Neuron (in vitro differentiated cells): Measurements from ENCODE around the gene SDC1.

ENCODE experiments used
- H2AFZ ChIP-seq: one replicate; pipeline ENCODE4 v1.6.1; 2013; ENCODE audit warnings: low read depth, mild to moderate bottlenecking, inconsistent platforms, low read length, moderate library complexity
- H3K27me3 ChIP-seq: one replicate; pipeline ENCODE4 v1.6.1; 2013; ENCODE audit warnings: low read length; ENCODE audit not compliant: insufficient read depth
- H3K36me3 ChIP-seq: one replicate; pipeline ENCODE4 v1.6.1; 2013; ENCODE audit warnings: low read length; ENCODE audit not compliant: insufficient read depth
- H3K4me1 ChIP-seq: one replicate; pipeline ENCODE4 v1.6.1; 2013; ENCODE audit warnings: low read length; ENCODE audit not compliant: insufficient read depth
- H3K4me3 ChIP-seq: 2 replicates; pipeline ENCODE4 v1.5.1; 2013; ENCODE audit warnings: mild to moderate bottlenecking, low read length, moderate library complexity
- H3K9me3 ChIP-seq: one replicate; pipeline ENCODE4 v1.6.1; 2013; ENCODE audit warnings: low read length

The SDC1 gene

GRCh38 chr2:20168727-20169696 is 55.9 kb downstream of the SDC1 start:
- H3K4me1 ChIP-seq: peaks cover 4% of the 10 kb centered on the region
- H3K27me3 ChIP-seq: no peaks in the 10 kb centered on the region
- no peak overlapping the region for H2AFZ ChIP-seq
- no peaks in the 10 kb centered on the region for H3K36me3 ChIP-seq
- no peak overlapping the region for H3K4me3 ChIP-seq
- H3K9me3 ChIP-seq: no peaks in the 10 kb centered on the region

- Histone ChIP-seq H3K9me3 (no peaks in the 10 kb centered on the region), H3K4me3 (no peak overlapping the region), H3K4me1 (peaks cover 4% of the 10 kb centered on the region), H3K36me3 (no peaks in the 10 kb centered on the region), H2AFZ (no peak overlapping the region), H3K27me3 (no peaks in the 10 kb centered on the region)
These were observed 56.7 kb downstream of the SDC1 start for GRCh38 chr2:20168048-20168726.

GRCh38 chr2:20167356-20167755 is 57.6 kb downstream of the SDC1 start:
- no peak overlapping the region for H3K4me3 ChIP-seq
- H3K36me3 ChIP-seq: no peaks in the 10 kb centered on the region
- H3K9me3 ChIP-seq: no peaks in the 10 kb centered on the region
- H3K4me1 ChIP-seq: peaks cover 4% of the 10 kb centered on the region
- no peak overlapping the region for H2AFZ ChIP-seq
- no peaks in the 10 kb centered on the region for H3K27me3 ChIP-seq

GRCh38 chr2:20165677-20166509 is 59.0 kb downstream of the SDC1 start:
- no peaks in the 10 kb centered on the region for H3K27me3 ChIP-seq
- H3K36me3 ChIP-seq: no peaks in the 10 kb centered on the region
- peaks cover 4% of the 10 kb centered on the region for H3K4me1 ChIP-seq
- H3K4me3 ChIP-seq: no peak overlapping the region
- H3K9me3 ChIP-seq: no peaks in the 10 kb centered on the region
- H2AFZ ChIP-seq: no peak overlapping the region

GRCh38 chr2:20164734-20165478 is 60.0 kb downstream of the SDC1 start:
- Histone ChIP-seq H3K9me3 (no peaks in the 10 kb centered on the region), H2AFZ (no peak overlapping the region), H3K4me1 (peaks cover 2% of the 10 kb centered on the region), H3K36me3 (no peaks in the 10 kb centered on the region), H3K4me3 (no peak overlapping the region), H3K27me3 (no peaks in the 10 kb centered on the region)

- Histone ChIP-seq H3K27me3 (no peaks in the 10 kb centered on the region), H3K4me3 (no peak overlapping the region), H3K36me3 (no peaks in the 10 kb centered on the region), H3K4me1 (no peaks in the 10 kb centered on the region), H2AFZ (no peak overlapping the region), H3K9me3 (no peaks in the 10 kb centered on the region)
These were observed 60.7 kb downstream of the SDC1 start for GRCh38 chr2:20164061-20164733.

- no peak overlapping the region for H2AFZ ChIP-seq
- H3K9me3 ChIP-seq: no peaks in the 10 kb centered on the region
- H3K36me3 ChIP-seq: no peaks in the 10 kb centered on the region
- no peak overlapping the region for H3K4me3 ChIP-seq
- H3K27me3 ChIP-seq: no peaks in the 10 kb centered on the region
- no peaks in the 10 kb centered on the region for H3K4me1 ChIP-seq
These were observed 65.4 kb downstream of the SDC1 start for GRCh38 chr2:20159411-20160070.

GRCh38 chr2:20157193-20157891 is 67.6 kb downstream of the SDC1 start:
- H3K4me1 ChIP-seq: no peaks in the 10 kb centered on the region
- no peak overlapping the region for H3K4me3 ChIP-seq
- no peak overlapping the region for H2AFZ ChIP-seq
- no peaks in the 10 kb centered on the region for H3K27me3 ChIP-seq
- H3K9me3 ChIP-seq: no peaks in the 10 kb centered on the region
- H3K36me3 ChIP-seq: no peaks in the 10 kb centered on the region

GRCh38 chr2:20156836-20157192 is 68.1 kb downstream of the SDC1 start:
- Histone ChIP-seq H3K36me3 (no peaks in the 10 kb centered on the region), H3K9me3 (no peaks in the 10 kb centered on the region), H2AFZ (no peak overlapping the region), H3K27me3 (no peaks in the 10 kb centered on the region), H3K4me3 (no peak overlapping the region), H3K4me1 (no peaks in the 10 kb centered on the region)

- H3K36me3 ChIP-seq: no peaks in the 10 kb centered on the region
These were observed 68.7 kb downstream of the SDC1 start for GRCh38 chr2:20156076-20156759.

More at GRCh38 chr2:20156076-20156759, 68.7 kb downstream of the SDC1 start:
- no peak overlapping the region for H3K4me3 ChIP-seq
- H3K4me1 ChIP-seq: peaks cover 1% of the 10 kb centered on the region
- H2AFZ ChIP-seq: no peak overlapping the region
- H3K9me3 ChIP-seq: no peaks in the 10 kb centered on the region
- H3K27me3 ChIP-seq: no peaks in the 10 kb centered on the region
